GM12872 (cell line): ENCODE data around the gene GALNT5.

ENCODE experiments used
- TF ChIP-seq, protein P1 (sequence below): IDR thresholded peaks from 3 replicates; pipeline ENCODE4 v1.5.1; 2011; ENCODE audit warnings: low read depth, mild to moderate bottlenecking, low read length, moderate library complexity; ENCODE audit not compliant: insufficient read depth

GALNT5 gene

DNA sequence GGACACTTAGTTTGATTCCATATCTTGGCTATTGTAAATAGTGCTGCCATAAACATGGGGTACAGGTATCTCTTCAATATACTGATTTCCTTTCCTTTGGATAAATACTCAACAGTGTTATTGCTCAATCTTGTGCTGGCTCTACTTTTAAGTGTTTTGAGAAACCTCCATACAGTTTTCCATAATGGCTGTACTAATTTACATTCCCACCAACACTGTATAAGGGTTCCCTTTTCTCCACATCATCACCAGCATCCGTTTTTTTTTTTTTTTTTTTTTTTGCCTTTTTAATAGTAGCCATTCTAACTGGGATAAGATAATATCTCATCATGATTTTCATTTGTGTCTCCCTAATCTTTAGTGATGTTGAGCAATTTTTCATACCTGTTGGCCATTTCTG lies 29.9 kb upstream of the GALNT5 start:
- TF ChIP-seq, protein P1, sequence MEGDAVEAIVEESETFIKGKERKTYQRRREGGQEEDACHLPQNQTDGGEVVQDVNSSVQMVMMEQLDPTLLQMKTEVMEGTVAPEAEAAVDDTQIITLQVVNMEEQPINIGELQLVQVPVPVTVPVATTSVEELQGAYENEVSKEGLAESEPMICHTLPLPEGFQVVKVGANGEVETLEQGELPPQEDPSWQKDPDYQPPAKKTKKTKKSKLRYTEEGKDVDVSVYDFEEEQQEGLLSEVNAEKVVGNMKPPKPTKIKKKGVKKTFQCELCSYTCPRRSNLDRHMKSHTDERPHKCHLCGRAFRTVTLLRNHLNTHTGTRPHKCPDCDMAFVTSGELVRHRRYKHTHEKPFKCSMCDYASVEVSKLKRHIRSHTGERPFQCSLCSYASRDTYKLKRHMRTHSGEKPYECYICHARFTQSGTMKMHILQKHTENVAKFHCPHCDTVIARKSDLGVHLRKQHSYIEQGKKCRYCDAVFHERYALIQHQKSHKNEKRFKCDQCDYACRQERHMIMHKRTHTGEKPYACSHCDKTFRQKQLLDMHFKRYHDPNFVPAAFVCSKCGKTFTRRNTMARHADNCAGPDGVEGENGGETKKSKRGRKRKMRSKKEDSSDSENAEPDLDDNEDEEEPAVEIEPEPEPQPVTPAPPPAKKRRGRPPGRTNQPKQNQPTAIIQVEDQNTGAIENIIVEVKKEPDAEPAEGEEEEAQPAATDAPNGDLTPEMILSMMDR: no peak

DNA sequence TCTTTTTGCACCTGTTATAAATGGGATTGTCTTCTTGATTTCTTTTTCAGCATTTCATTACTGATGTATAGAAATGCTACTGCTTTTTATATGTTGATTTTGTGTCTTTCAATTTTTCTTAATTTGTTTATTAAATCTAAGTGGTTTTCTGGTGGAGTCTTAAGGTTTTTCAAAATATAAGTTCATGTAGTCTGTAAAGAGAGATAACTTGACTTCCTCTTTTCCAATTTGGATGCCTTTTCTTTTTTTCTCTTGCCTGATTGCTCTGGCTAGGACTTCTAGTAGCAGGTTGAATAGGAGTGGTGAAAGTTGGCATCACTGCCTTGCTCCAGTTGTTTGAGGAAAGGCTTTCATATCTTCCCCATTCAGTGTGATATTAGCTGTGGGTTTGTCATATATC lies 28.6 kb upstream of the GALNT5 start:
- TF ChIP-seq, protein P1: no peak

DNA sequence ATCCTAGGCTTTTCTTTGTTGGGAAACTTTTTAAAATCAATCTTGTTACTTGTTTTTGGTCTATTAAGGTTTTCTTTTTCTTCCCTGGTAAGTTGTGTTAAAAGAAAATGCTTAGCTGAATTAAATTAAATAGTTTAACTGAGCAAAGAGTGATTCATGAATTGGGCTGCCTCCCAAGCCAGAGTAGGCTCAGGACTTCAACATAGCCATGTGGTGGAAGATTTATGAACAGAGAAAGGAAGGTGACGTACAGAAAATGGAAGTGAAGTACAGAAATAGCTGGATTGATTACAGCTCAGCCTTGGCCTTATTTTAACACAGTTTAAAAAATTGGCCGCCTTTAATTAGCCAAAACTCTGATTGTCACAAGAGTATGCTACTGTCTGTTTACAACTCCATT lies 27.9 kb upstream of the GALNT5 start:
- TF ChIP-seq, protein P1: no peak

DNA sequence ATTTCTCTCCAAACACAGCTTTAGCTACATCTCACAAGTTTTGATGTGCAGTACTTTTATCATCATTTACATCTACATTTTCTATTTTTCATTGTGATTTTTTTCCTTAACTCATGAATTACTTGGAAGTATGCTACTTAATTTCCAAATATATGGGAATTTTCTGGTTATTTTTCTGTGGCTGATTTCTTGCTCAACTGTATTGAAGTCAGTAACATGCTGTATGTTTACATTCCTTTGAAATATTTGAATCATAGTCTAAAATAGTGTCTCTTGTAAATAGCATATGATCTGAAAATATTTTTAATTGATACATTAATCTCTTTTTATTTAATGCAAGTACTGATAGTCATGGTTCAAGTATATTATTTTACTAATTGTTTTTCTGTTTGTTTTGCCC lies 26.0 kb upstream of the GALNT5 start:
- TF ChIP-seq, protein P1: no peak

- TF ChIP-seq, protein P1: no peak
Measured at GRCh38 chr2:157233506-157233905, 24.0 kb upstream of the GALNT5 start.

GRCh38 chr2:157236404-157236803 lies 21.1 kb upstream of the GALNT5 start:
- TF ChIP-seq, protein P1: no peak

- TF ChIP-seq, protein P1: no peak
Measured at GRCh38 chr2:157238296-157238695, 19.2 kb upstream of the GALNT5 start.

DNA sequence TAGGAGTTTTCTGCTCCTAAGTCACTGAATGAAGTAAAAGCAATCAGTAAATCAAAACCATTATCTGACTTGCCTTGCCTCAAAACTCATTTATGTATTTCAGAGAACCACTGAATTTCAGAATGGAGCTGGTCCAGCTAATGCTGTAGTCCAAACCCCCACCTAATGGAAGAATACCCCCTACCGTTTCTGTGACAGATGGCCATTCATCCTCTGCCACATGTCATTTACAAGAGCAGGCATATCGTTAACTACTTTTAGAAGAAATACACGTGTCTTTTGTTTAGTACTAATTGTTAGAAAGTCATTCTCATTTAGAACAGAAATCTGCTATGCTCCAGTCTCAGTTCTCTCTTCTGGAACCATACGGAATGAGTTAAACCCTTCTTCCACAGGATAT lies 12.8 kb upstream of the GALNT5 start:
- TF ChIP-seq, protein P1: no peak
